ENCODE results near the gene COL13A1. TPM values are rescaled to one million over a fixed set of nuclear protein-coding genes. Genes with fewer than 3 reads are reported as not detected.

COL13A1 gene
- total and polyA plus RNA-seq, 2 donors (not counting 1 experiment from before 2014, with no cell fraction given) = 5.7 to 7.4 TPM

- no peak overlapping the region for H2AFZ ChIP-seq (ENCODE audit: low read length)
- DNase-seq (ENCODE audit: low read depth in 2 of 2) = peak; percentile 83 to 92
- no peak overlapping the region for H3K4me3 ChIP-seq (replicated peaks in 1 of 4; ENCODE audit: control extremely low read depth in 1 of 4, insufficient read depth in 1 of 4, low read depth in 3 of 4, low read length in 4 of 4)
- no peaks in the 10 kb centered on the region for H3K36me3 ChIP-seq (ENCODE audit: control insufficient read depth, insufficient read depth, low read length)
- H4K20me1 ChIP-seq (ENCODE audit: control insufficient read depth, extremely low read depth, insufficient read depth, low read length) = no peaks in the 10 kb centered on the region
- H3K9me3 ChIP-seq (ENCODE audit: control insufficient read depth, insufficient read depth, low read depth, low read length) = no peaks in the 10 kb centered on the region
- H3K79me2 ChIP-seq (ENCODE audit: control insufficient read depth, insufficient read depth, low read length) = no peaks in the 10 kb centered on the region
- peak overlapping the region; percentile 25 for H3K4me2 ChIP-seq (ENCODE audit: extremely low read depth, insufficient read depth, low read length)
- peaks cover 39% of the 10 kb centered on the region for H3K4me1 ChIP-seq (ENCODE audit: control insufficient read depth, extremely low read depth, insufficient read depth, low read length)
- no peak overlapping the region for H3K9ac ChIP-seq (ENCODE audit: insufficient read depth, low read length)
- no peaks in the 10 kb centered on the region for H3K27me3 ChIP-seq (ENCODE audit: control insufficient read depth, insufficient read depth, low read length)
- TF ChIP-seq CTCF (conservative IDR thresholded peaks at IDR 0.05 in 1 of 2, IDR thresholded peaks at IDR 0.05 in 1 of 2; ENCODE audit: low read depth in 1 of 2, low read length in 2 of 2) (peak; percentile 13 to 33), EZH2 (IDR thresholded peaks at IDR 0.05; ENCODE audit: low read length, missing control alignments) (no peak)
- H3K27ac ChIP-seq (ENCODE audit: insufficient read depth, low read length) = no peak overlapping the region
Measured at GRCh38 chr10:69861251-69862240, 59.8 kb downstream of the COL13A1 start.

GRCh38 chr10:69862882-69863530 is 61.3 kb downstream of the COL13A1 start:
- H4K20me1 ChIP-seq (ENCODE audit: control insufficient read depth, extremely low read depth, insufficient read depth, low read length) = no peaks in the 10 kb centered on the region
- H3K4me2 ChIP-seq (ENCODE audit: extremely low read depth, insufficient read depth, low read length) = no peak overlapping the region
- no peaks in the 10 kb centered on the region for H3K36me3 ChIP-seq (ENCODE audit: control insufficient read depth, insufficient read depth, low read length)
- DNase-seq (ENCODE audit: low read depth in 2 of 2) = no peak
- H3K9ac ChIP-seq (ENCODE audit: insufficient read depth, low read length) = no peak overlapping the region
- no peaks in the 10 kb centered on the region for H3K79me2 ChIP-seq (ENCODE audit: control insufficient read depth, insufficient read depth, low read length)
- H3K27me3 ChIP-seq (ENCODE audit: control insufficient read depth, insufficient read depth, low read length) = no peaks in the 10 kb centered on the region
- H2AFZ ChIP-seq (ENCODE audit: low read length) = no peak overlapping the region
- TF ChIP-seq CTCF (conservative IDR thresholded peaks at IDR 0.05 in 1 of 2, IDR thresholded peaks at IDR 0.05 in 1 of 2; ENCODE audit: low read depth in 1 of 2, low read length in 2 of 2) = no peak
- no peak for TF ChIP-seq EZH2 (IDR thresholded peaks at IDR 0.05; ENCODE audit: low read length, missing control alignments)
- H3K27ac ChIP-seq (ENCODE audit: insufficient read depth, low read length) = no peak overlapping the region
- no peaks in the 10 kb centered on the region for H3K9me3 ChIP-seq (ENCODE audit: control insufficient read depth, insufficient read depth, low read depth, low read length)
- H3K4me1 ChIP-seq (ENCODE audit: control insufficient read depth, extremely low read depth, insufficient read depth, low read length) = peaks cover 49% of the 10 kb centered on the region
- H3K4me3 ChIP-seq (replicated peaks in 1 of 4; ENCODE audit: control extremely low read depth in 1 of 4, insufficient read depth in 1 of 4, low read depth in 3 of 4, low read length in 4 of 4) = no peak overlapping the region

- peak overlapping the region; percentile 2 for H3K4me2 ChIP-seq (ENCODE audit: extremely low read depth, insufficient read depth, low read length)
- no peaks in the 10 kb centered on the region for H3K36me3 ChIP-seq (ENCODE audit: control insufficient read depth, insufficient read depth, low read length)
Measured at GRCh38 chr10:69863580-69863979, 61.9 kb downstream of the COL13A1 start.

More at GRCh38 chr10:69863580-69863979, 61.9 kb downstream of the COL13A1 start:
- Histone ChIP-seq H3K4me3 (replicated peaks in 1 of 4; ENCODE audit: control extremely low read depth in 1 of 4, insufficient read depth in 1 of 4, low read depth in 3 of 4, low read length in 4 of 4) (no peak overlapping the region), H3K9me3 (ENCODE audit: control insufficient read depth, insufficient read depth, low read depth, low read length) (no peaks in the 10 kb centered on the region), H3K9ac (ENCODE audit: insufficient read depth, low read length) (no peak overlapping the region), H4K20me1 (ENCODE audit: control insufficient read depth, extremely low read depth, insufficient read depth, low read length) (no peaks in the 10 kb centered on the region), H3K27me3 (ENCODE audit: control insufficient read depth, insufficient read depth, low read length) (no peaks in the 10 kb centered on the region), H3K4me1 (ENCODE audit: control insufficient read depth, extremely low read depth, insufficient read depth, low read length) (peaks cover 49% of the 10 kb centered on the region), H3K79me2 (ENCODE audit: control insufficient read depth, insufficient read depth, low read length) (no peaks in the 10 kb centered on the region), H3K27ac (ENCODE audit: insufficient read depth, low read length) (peak overlapping the region; percentile 52), H2AFZ (ENCODE audit: low read length) (no peak overlapping the region)
- TF ChIP-seq EZH2 (IDR thresholded peaks at IDR 0.05; ENCODE audit: low read length, missing control alignments) (no peak), CTCF (conservative IDR thresholded peaks at IDR 0.05 in 1 of 2, IDR thresholded peaks at IDR 0.05 in 1 of 2; ENCODE audit: low read depth in 1 of 2, low read length in 2 of 2) (no peak)
- peak; percentile 47 to 57 for DNase-seq (ENCODE audit: low read depth in 2 of 2)
